GM19099 (cell line): Measurements from ENCODE around the gene ACER2.

Experiments
- POLR2A ChIP-seq: IDR thresholded peaks from 3 replicates; pipeline ENCODE4 v1.6.1; 2011; ENCODE audit warnings: low read depth; ENCODE audit not compliant: insufficient read length; ENCODE audit errors: extremely low read depth

The ACER2 gene

DNA sequence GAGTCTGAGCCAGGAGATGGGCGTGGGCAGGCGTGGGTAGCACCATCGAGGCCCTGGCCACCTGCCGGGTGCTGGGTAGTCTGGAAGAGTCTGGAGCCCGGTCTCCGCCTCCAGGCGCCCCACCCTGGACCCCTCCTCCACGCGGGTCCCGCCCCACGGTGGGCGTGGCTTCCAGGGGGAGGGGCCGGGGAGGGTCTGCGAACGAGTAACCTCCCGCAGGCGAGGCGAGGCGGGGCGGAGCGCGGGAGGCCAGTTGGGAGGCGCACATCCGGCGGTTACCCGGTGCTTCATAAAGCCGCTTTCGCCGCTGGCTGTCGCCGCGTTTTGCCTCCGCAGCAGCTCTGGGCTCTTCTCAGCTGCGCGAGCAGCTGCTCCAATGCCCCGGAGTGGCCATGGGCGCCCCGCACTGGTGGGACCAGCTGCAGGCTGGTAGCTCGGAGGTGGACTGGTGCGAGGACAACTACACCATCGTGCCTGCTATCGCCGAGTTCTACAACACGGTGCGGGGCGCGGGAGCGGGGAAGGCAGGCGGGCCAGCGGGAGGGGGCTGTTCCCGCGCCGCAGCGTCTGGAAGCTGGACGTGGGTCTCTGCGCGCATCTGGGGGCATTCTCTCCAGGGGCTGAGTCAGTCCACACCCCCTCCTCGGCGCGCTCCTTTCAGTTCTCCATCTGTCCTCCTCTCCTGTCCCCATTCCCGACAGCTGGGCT is at the start of gene ACER2:
TSS of gene ACER2 (plus strand) at position 317 of the 708 bp plus-strand sequence. CDS start at position 393, 76 bp downstream.
- TF ChIP-seq POLR2A = peak; percentile 84

DNA sequence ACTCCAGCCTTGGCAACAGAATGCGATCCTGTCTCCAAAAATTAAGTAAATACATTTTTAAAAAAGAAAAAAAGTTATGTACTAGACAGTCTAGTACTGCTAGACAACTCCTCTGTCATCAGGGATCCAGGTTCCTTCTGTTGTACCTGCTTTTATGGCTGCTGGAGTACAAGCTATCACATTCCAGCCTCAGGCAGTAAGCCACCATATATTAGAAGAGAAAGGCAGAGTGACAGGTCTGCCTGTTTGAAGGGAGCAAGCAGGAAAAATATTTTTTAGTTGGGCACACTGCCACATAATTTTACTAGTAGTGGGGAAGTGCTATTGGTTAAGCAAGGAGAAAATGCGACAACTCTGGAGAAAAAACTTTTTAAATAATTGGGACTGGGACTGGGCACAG is 39.7 kb upstream of the ACER2 start:
- TF ChIP-seq POLR2A = no peak

- no peak for TF ChIP-seq POLR2A
Measured at GRCh38 chr9:19371942-19372341, 36.9 kb upstream of the ACER2 start.

GRCh38 chr9:19372567-19372966 is 36.2 kb upstream of the ACER2 start:
- TF ChIP-seq POLR2A = no peak

GRCh38 chr9:19373527-19373926 is 35.3 kb upstream of the ACER2 start:
- peak; percentile 27 for TF ChIP-seq POLR2A

GRCh38 chr9:19375538-19375937 is 33.3 kb upstream of the ACER2 start:
- no peak for TF ChIP-seq POLR2A

DNA sequence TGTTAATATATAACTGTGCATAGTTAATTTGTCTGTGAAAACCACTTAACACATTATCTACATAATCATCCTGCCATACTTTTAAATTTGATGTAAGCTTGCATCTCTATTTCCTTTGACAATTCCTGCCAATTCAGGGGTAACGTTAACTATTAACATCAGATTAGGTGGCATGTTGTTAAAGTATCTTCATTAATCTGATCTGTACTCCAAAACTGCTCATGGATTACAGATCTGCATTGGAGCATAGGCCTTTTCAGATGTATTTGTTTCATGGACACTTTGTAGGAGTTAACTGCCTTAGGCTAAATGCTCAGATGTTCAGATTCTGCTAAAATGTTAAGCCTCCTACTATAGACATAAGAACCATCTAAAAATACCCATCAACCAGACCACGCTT is 31.9 kb upstream of the ACER2 start:
- no peak for TF ChIP-seq POLR2A

GRCh38 chr9:19378164-19378563 is 30.6 kb upstream of the ACER2 start:
- peak; percentile 17 for TF ChIP-seq POLR2A

DNA sequence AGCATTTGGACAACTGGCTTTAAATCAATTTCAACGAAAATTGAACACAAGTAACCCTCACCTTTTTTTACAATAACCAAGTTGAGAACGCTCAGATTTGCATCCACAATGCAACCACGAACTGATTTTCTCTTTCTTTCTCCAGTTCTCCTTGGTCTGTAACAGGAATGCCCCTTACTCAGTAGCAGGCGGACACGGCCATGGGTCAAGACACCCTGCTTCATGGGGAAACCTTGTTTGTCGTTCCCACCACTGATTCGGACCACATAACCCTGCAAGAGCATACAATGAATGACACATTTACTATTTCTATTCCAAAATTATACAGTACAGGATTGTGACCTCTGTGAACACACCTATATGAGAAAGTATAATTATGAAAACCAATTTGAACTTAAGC is 30.2 kb upstream of the ACER2 start:
- TF ChIP-seq POLR2A = no peak

- no peak for TF ChIP-seq POLR2A
Measured at GRCh38 chr9:19379283-19379682, 29.5 kb upstream of the ACER2 start.

DNA sequence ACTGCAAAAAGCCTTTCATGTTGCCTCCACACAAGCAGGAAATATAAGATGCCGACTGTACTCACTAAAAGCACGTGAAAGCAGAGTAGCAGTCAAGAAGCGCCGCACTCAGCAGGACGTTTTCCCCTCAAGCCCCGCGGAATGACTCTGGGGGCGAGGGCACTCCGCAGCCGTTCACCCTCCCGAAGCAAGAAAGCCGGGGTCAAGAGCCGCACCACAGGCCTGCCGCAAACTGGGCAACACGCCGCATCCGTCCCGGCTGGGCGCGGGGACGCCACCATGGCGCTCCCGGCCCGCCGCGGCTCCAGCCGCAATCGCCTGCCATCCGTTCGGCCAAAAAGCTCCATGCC is 29.1 kb upstream of the ACER2 start:
- no peak for TF ChIP-seq POLR2A

DNA sequence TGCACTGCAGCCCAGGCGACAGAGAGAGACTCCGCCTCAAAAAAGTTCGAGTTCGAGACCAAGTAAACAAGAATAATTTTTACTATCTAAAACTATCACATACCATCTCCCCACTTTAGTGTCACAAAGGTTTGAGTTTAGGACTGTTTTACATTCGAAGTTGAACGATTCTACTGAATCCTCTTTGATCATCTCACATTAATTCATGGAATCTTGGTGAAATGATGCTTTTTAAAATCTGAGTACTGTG is 28.1 kb upstream of the ACER2 start:
- TF ChIP-seq POLR2A = no peak

GRCh38 chr9:19381656-19382055 is 27.2 kb upstream of the ACER2 start:
- TF ChIP-seq POLR2A = no peak

GRCh38 chr9:19385786-19386501 is 22.9 kb upstream of the ACER2 start:
- TF ChIP-seq POLR2A = no peak

DNA sequence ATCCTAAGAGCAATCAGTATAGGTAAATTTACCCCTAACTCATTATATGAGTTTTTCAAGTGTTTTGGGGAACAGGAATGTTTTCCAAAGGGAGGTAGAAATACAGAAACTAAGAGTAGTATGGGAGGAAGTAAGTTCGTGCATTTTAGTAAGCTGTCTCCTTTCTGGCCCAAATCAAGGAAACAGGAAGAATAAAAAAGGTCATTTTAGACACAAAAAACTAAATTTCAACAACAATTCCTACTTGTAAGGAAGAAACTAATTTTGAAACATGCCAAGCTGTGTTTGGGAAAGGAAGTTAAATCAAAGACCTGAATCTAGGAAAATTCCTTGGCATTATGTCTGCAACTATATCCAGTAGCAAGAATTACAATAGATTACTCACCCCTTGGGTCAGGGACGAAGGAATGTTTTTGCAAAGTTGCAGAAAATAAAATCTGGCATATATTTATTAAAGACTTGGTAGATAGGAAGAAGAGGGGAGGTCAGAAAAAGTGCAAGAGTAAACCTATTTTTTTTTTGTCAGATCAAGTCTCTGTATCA is 22.2 kb upstream of the ACER2 start:
- no peak for TF ChIP-seq POLR2A

GRCh38 chr9:19387317-19387716 is 21.5 kb upstream of the ACER2 start:
- no peak for TF ChIP-seq POLR2A

- TF ChIP-seq POLR2A = no peak
Measured at GRCh38 chr9:19397845-19398244, 11.0 kb upstream of the ACER2 start.

DNA sequence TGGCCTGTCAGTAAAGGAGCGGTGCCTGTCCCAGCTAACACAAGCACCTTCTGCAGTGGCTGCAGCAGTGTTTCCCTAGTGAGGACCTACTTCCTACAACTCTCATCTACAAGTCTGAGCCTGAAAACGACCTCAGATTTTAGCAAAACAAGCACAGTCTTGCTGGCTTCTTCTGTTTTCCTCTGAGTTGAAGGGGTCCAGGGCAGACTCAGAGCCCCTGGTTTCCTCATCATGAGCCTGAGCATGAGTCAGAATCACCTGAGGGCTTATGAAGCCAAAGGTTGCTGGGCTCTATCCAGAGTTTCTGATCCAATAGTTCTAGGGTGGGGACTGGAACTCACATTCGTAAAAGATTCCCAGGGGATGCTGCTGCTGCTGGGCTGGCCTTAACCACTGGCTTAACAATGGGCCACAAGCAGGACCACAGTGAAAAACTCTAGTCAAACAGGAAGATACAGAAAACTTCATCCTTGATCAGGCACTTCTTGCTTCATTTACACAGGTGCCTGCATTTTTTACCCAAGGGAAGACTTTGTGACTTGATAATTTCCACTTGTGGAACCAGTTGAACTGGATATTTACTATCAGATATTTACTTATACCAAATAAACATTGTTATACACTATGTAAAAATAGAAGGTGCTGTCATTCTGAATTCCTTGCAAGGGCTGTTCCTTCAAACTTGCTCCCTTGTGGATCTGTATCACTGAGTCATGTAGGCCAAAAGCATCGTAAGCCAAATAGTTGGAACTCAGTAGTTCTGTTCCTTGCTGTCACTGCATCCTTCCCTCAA is 4.3 kb upstream of the ACER2 start:
- no peak for TF ChIP-seq POLR2A
